Measurements from ENCODE around the gene PPP2R2B.

DNA sequence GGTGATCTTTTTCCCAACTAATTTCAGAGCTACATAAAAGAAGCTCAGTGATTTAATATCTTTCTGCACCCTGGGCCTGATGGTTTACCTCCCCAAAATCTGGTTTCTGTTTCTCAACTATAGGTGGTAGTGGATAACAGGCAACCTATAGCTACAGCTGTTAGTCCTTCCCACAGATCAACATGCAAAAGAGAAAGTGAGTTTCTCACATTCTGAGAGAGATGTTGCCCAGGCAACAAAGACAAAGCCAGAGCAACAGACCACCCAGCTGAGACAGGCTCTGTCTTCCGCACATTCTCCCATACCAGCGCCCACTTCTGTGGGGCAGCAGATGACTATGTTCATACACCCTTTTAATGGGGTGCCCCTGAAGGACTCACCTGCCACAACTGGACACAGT lies 40.7 kb upstream of the PPP2R2B start:
- TF ChIP-seq, protein P1, sequence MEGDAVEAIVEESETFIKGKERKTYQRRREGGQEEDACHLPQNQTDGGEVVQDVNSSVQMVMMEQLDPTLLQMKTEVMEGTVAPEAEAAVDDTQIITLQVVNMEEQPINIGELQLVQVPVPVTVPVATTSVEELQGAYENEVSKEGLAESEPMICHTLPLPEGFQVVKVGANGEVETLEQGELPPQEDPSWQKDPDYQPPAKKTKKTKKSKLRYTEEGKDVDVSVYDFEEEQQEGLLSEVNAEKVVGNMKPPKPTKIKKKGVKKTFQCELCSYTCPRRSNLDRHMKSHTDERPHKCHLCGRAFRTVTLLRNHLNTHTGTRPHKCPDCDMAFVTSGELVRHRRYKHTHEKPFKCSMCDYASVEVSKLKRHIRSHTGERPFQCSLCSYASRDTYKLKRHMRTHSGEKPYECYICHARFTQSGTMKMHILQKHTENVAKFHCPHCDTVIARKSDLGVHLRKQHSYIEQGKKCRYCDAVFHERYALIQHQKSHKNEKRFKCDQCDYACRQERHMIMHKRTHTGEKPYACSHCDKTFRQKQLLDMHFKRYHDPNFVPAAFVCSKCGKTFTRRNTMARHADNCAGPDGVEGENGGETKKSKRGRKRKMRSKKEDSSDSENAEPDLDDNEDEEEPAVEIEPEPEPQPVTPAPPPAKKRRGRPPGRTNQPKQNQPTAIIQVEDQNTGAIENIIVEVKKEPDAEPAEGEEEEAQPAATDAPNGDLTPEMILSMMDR (IDR thresholded peaks at IDR 0.05), result no peak
- no peak for TF ChIP-seq POLR2A (IDR thresholded peaks at IDR 0.05)
